ENCODE results near the gene FAM83F. TPM values are rescaled to one million over a fixed set of nuclear protein-coding genes. Genes with fewer than 3 reads are reported as not detected.
A peak's percentile ranks its signal among the peaks of the same experiment; 100 is the strongest.

FAM83F gene
- total and polyA plus RNA-seq, 7 donors: under 0.01 to 19.5 (median 0.71) TPM

DNA sequence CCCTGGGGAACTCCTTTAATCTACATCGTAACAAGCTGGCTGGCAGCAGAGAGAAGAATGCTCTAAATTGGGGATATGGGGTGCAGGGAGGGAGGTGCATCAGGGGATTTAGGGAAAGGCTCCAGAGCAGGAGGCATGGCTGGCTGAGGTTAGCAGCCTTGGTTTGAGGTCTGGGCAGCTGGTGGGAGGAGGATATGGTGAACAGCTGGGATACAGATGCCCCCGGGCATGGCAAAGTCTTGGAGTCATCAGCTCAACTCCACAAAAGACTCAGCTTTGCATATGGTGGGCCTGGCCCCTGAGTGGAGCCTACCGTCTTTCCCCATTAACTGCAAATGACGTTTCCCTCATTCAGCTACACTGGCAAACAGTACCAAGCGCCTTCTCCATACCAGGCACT lies 5.4 kb downstream of the FAM83F start:
- intact Hi-C loops (cut with DNase I): no loop called here
- no peak for DNase-seq
- Histone ChIP-seq H3K4me3 (no peak overlapping the region), H3K9me3 (no peaks in the 10 kb centered on the region), H3K27ac (no peak overlapping the region), H3K4me1 (peaks cover 0 to 9% (median 3%) of the 10 kb centered on the region in 4 donors), H3K36me3 (no peaks in the 10 kb centered on the region), H3K27me3 (peaks cover 5 to 32% (median 29%) of the 10 kb centered on the region in 3 donors)
- WGBS, 2 donors: 92 to 95% methylated on average over 5 of the region's 5 CpGs
- TF ChIP-seq CTCF (IDR thresholded peaks at IDR 0.05) (no peak), POLR2A (IDR thresholded peaks at IDR 0.05) (no peak), EP300 (IDR thresholded peaks at IDR 0.05) (no peak), POLR2AphosphoS5 (IDR thresholded peaks at IDR 0.05) (no peak)

DNA sequence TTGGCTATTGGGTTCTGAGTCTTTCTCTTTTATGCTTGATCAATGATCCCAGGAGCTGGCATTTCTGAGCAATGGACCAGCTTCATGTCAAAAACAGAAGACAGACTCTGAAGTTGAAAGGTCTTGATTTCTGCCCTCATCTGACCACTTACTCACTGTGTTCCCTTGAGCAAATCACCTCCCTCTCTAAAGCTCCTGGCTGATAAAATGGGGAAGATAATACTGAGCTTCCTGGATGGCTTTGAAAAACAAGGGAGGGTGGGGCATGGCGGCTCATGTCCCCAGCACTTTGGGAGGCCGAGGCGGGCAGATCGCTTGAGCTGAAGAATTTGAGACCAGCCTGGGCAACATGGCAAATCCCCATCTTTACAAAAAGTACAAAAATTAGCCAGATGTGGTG lies 6.4 kb downstream of the FAM83F start:
- H3K27ac ChIP-seq: no peak overlapping the region
- 88 to 92% methylated on average over 4 of the region's 4 CpGs for WGBS, 2 donors
- H3K27me3 ChIP-seq: peaks cover 0 to 30% (median 20%) of the 10 kb centered on the region in 3 donors
- no peaks in the 10 kb centered on the region for H3K36me3 ChIP-seq
- H3K4me3 ChIP-seq: no peak overlapping the region
- intact Hi-C loops (cut with DNase I): no loop called here
- no peak for DNase-seq
- no peak for TF ChIP-seq POLR2AphosphoS5 (IDR thresholded peaks at IDR 0.05)
- no peak for TF ChIP-seq POLR2A (IDR thresholded peaks at IDR 0.05)
- no peak for TF ChIP-seq EP300 (IDR thresholded peaks at IDR 0.05)
- TF ChIP-seq CTCF (IDR thresholded peaks at IDR 0.05): no peak
- H3K4me1 ChIP-seq: peaks cover 0 to 7% (median 0%) of the 10 kb centered on the region in 4 donors
- no peaks in the 10 kb centered on the region for H3K9me3 ChIP-seq

GRCh38 chr22:40001800-40002577 lies 7.2 kb downstream of the FAM83F start:
- DNase-seq: no peak
- Histone ChIP-seq H3K4me1 (peaks cover 0 to 7% (median 0%) of the 10 kb centered on the region in 4 donors), H3K9me3 (no peaks in the 10 kb centered on the region), H3K27me3 (peaks cover 0 to 30% (median 15%) of the 10 kb centered on the region in 3 donors), H3K4me3 (no peak overlapping the region), H3K27ac (peak overlapping the region in 1 of 4 donors; percentile 38), H3K36me3 (no peaks in the 10 kb centered on the region)
- TF ChIP-seq POLR2A (IDR thresholded peaks at IDR 0.05) (no peak), CTCF (IDR thresholded peaks at IDR 0.05) (no peak), POLR2AphosphoS5 (IDR thresholded peaks at IDR 0.05) (no peak), EP300 (IDR thresholded peaks at IDR 0.05) (no peak)
- intact Hi-C loops (cut with DNase I): no loop called here
- 80 to 93% methylated on average over 14 of the region's 14 CpGs for WGBS, 2 donors

DNA sequence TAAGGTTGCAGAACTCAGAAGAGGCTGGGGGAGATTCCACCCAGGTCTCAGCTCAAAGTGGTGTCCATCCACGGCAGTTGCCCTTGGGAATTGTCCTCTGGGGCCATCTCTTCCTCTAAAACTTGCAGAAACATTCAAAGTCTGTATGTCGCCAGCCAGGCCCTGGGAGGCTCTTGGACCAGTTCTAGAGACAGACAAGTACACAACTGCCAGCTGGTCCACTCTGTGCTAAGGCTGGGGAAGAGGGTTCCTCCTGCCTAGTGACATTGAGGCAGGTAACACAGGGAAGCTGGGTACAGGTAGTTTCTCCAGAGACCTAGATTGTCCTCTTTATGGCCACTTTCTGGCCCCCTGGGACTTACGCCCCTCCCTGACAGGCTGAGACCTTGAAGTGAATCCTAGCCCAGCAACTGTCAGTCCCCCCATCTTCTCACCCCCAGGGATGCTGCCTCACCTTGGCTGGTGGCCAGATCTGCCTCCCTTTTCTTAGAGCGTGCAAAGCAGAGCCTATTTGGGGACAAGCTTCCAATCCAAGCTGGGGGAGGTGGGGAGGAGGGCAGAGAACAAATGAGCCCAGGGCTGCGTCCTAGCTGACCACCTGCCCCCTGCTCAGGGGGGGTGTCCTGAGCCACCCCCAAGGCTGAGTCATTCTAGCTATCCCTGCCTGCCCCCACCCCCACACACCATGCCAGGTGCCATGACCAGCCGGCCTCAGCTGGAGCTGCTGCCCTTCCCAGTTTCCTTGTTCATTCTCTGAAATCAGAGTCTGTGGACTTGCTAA lies 8.4 kb downstream of the FAM83F start:
- no peak overlapping the region for H3K27ac ChIP-seq

More for the DNA sequence above, 8.4 kb downstream of the FAM83F start:
- TF ChIP-seq POLR2A (IDR thresholded peaks at IDR 0.05) (no peak), CTCF (IDR thresholded peaks at IDR 0.05) (no peak), EP300 (IDR thresholded peaks at IDR 0.05) (no peak), POLR2AphosphoS5 (IDR thresholded peaks at IDR 0.05) (no peak)
- 84 to 86% methylated on average over 6 of the region's 6 CpGs for WGBS, 2 donors
- no peaks in the 10 kb centered on the region for H3K9me3 ChIP-seq
- DNase-seq: no peak
- no peak overlapping the region for H3K4me3 ChIP-seq
- intact Hi-C loops (cut with DNase I): no loop called here
- no peaks in the 10 kb centered on the region for H3K36me3 ChIP-seq
- H3K27me3 ChIP-seq: peaks cover 0 to 24% (median 4%) of the 10 kb centered on the region in 3 donors
- peaks cover 0 to 2% (median 0%) of the 10 kb centered on the region in 4 donors for H3K4me1 ChIP-seq

All from sigmoid colon (tissue), 7 donors.